ENCODE data around the gene CHI3L1.

- TF ChIP-seq CTCF (IDR thresholded peaks at IDR 0.05; ENCODE audit: poor library complexity) (no peak), EZH2phosphoT487 (IDR thresholded peaks at IDR 0.05; ENCODE audit: low read depth, severe bottlenecking, unreplicated experiment) (no peak)
Measured at GRCh38 chr1:203227371-203228083, 41.0 kb upstream of the CHI3L1 start.
